SJSA1 (cell line): Measurements from ENCODE around the gene COL13A1. TPM values are rescaled to one million over a fixed set of nuclear protein-coding genes. Genes with fewer than 3 reads are reported as not detected.

Experiments used
- DNase-seq, 2 experiments: peaks; one replicate each; pipeline ENCODE4 v3.0.0-alpha.2; 2015 to 2020; ENCODE audit warnings: low spot score in 2 of 2, low read depth in 1 of 2
- H3K27ac ChIP-seq: fragments of 250-450 bp; sonication (Bioruptor Pico); 2 replicates; pipeline ENCODE4 v1.5.1; 2020; ENCODE audit warnings: mild to moderate bottlenecking, moderate library complexity
- H3K27me3 ChIP-seq: fragments of 250-450 bp; sonication (Bioruptor Pico); replicated peaks from 2 replicates; pipeline ENCODE4 v1.5.1; 2020; ENCODE audit warnings: mild to moderate bottlenecking, moderate library complexity
- H3K36me3 ChIP-seq: fragments of 250-450 bp; sonication (Bioruptor Pico); 2 replicates; pipeline ENCODE4 v1.5.1; 2020; ENCODE audit warnings: mild to moderate bottlenecking
- H3K4me1 ChIP-seq: fragments of 250-450 bp; sonication (Bioruptor Pico); replicated peaks from 2 replicates; pipeline ENCODE4 v1.6.1; 2021; ENCODE audit warnings: mild to moderate bottlenecking
- H3K4me3 ChIP-seq: fragments of 250-450 bp; sonication (Bioruptor Pico); 2 replicates; pipeline ENCODE4 v1.5.1; 2020; ENCODE audit warnings: mild to moderate bottlenecking
- H3K9me3 ChIP-seq: fragments of 250-450 bp; sonication (Bioruptor Pico); replicated peaks from 2 replicates; pipeline ENCODE4 v1.5.1; 2020; ENCODE audit warnings: mild to moderate bottlenecking
- total RNA-seq: library from RNA; depleted of rRNA; stranded (reverse); fragments of >200 nt; shearing (Covaris generic); gene quantifications from 2 replicates; pipeline ENCODE4 v1.2.3, GENCODE V29; 2014

COL13A1 gene
- total RNA-seq, 1 experiment from 2014 or later = 74.8 TPM

DNA sequence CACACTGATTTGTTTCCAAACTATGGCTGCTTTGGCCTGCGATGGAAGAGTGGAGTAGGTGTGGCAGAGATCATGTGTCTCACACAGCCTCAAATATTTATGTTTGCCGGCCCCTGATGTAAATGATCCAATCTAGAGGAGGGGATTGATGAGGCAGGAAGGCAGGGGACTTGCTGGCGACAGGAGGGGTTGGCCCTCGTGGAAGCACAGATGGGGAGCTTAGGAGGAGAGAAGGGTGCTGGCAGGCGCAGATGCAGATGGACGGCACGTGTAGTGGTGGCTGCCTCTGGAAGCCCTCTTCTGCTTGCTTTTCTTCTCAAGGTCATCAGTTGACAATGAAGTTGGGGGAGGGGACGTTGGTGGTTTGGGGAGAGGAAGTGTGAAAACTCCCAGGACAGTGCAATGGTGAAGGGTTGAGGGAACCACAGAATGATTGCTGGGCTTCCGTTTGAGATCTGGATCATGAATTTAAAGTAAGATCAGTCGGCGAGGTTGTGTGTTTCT, 15.4 kb downstream of the COL13A1 start:
- Histone ChIP-seq H3K9me3 (no peaks in the 10 kb centered on the region), H3K4me1 (peaks cover 28% of the 10 kb centered on the region), H3K4me3 (no peak overlapping the region), H3K27ac (no peak overlapping the region), H3K27me3 (no peaks in the 10 kb centered on the region), H3K36me3 (peaks cover 20% of the 10 kb centered on the region)
- DNase-seq = no peak

DNA sequence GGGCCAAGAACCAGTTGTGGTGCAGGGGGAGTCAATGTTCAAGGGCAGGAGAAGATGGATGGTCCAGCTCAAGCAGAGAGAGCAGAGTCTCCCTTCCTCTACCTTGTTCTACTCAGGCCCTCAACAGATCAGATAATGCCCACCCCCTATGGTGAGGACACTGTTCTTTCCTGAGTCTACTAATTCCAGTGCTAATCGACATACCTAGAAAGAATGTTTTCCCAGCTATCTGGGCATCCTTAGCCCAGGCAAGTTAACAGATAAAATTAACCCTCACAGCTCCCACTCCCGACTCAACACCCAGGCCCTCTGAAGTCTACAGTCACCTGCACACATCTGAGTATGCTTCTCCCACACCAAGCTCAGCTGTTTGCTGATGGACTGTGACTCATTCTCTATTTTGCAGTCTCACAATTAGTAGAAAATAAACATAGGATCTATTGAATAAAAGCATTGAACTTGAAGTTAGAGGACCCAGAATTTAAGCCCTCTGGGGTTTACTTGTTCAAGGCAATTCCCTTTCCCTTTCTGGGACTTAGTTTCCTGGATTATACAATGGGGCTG, 17.1 kb downstream of the COL13A1 start:
- Histone ChIP-seq H3K27me3 (no peaks in the 10 kb centered on the region), H3K27ac (0 out of 2 replicates have a peak overlapping the region, but pooled peaks have one; percentile 8), H3K9me3 (no peaks in the 10 kb centered on the region), H3K4me3 (no peak overlapping the region), H3K36me3 (peaks cover 34% of the 10 kb centered on the region), H3K4me1 (peaks cover 28% of the 10 kb centered on the region)
- peak in 1 of 2 experiments; percentile 20 for DNase-seq

DNA sequence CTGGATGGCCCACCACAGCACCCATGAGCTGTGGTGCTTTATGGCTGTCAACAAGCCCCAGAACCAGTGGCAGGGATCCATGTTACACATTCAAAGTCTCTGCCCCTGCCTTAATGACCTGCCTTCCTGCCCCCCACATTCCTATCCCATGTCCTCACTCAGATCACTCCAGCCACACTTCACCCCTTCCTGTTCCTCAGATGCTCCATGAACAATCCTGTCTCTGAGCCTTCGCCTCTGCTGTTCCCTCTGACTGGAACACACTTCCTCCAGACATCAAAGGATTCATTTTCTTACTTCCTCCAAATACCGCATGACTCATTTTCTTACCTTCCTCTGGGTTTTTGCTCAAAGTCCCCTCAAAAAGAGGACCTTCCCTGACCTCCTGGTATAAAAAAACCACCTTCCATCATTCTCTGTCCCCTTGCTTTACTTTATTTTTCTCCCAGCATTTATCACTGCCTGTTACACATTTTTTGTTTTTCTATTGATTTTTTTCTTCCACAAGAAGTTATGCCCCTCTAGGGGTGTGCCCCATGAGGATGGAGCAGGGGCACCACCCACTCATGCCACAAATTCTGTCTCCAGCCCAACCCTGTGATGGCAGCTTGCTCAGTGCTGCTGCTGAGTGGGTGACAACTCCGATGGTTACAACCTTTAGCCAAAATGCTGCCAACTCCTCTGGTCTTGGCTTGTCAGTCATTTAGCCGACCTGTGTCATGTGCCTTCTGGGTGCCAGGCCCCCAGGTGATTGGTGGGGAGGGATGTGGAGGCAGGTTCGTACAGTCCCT, 18.2 kb downstream of the COL13A1 start:
- H3K27me3 ChIP-seq = no peaks in the 10 kb centered on the region
- peaks cover 28% of the 10 kb centered on the region for H3K4me1 ChIP-seq
- no peaks in the 10 kb centered on the region for H3K9me3 ChIP-seq
- DNase-seq = peak; percentile 32 to 70
- H3K4me3 ChIP-seq = no peak overlapping the region
- H3K36me3 ChIP-seq = peaks cover 36% of the 10 kb centered on the region
- H3K27ac ChIP-seq = peak overlapping the region; percentile 8; the same call in 1 of the 2 replicates

DNA sequence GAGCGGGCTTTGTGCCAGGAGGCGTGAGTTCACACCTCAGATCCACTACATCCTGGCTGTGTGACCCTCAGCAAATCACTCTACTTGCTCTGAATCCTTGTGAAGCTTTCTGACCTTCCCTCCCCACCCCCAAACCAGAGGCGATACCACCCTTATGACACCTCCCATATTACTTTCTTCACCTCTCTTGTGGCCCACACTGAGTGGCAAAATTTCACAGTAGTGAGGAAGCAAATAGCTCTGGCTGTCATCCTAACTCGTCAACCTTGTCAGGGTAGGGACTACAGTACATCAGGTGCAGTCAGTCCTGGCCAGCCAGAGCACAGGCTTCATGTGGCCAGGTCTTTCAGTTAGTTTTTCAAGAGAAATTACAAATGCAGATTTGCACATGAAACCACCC, 19.1 kb downstream of the COL13A1 start:
- DNase-seq = no peak
- H3K36me3 ChIP-seq = peaks cover 45% of the 10 kb centered on the region
- no peak overlapping the region for H3K27ac ChIP-seq

DNA sequence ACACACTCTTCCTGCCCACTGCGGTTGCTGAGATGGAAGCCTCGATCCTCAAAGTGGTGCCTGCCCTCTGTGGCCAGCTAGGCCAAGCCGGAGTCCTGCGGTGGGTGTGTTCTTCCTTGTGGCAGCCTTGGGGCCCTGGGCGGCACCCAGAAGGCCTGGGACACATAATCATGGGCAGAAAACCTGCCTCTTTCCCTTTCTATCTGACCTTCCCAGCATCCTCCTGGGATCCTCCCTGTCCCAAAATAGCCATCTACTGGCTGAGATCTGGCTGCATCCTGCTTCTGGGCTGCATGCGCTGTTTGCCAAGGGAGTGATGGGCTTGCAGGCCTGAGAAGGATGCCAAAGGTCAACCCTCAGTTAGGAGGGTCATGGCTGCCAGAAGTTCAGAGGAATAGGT, 23.9 kb downstream of the COL13A1 start:
- DNase-seq = no peak
- Histone ChIP-seq H3K27me3 (no peaks in the 10 kb centered on the region), H3K36me3 (peaks cover 60% of the 10 kb centered on the region), H3K9me3 (no peaks in the 10 kb centered on the region), H3K4me1 (peaks cover under 1% of the 10 kb centered on the region), H3K27ac (no peak overlapping the region), H3K4me3 (no peak overlapping the region)

More for the DNA sequence above, 19.1 kb downstream of the COL13A1 start:
- Histone ChIP-seq H3K9me3 (no peaks in the 10 kb centered on the region), H3K4me1 (peaks cover 28% of the 10 kb centered on the region), H3K4me3 (no peak overlapping the region), H3K27me3 (no peaks in the 10 kb centered on the region)

DNA sequence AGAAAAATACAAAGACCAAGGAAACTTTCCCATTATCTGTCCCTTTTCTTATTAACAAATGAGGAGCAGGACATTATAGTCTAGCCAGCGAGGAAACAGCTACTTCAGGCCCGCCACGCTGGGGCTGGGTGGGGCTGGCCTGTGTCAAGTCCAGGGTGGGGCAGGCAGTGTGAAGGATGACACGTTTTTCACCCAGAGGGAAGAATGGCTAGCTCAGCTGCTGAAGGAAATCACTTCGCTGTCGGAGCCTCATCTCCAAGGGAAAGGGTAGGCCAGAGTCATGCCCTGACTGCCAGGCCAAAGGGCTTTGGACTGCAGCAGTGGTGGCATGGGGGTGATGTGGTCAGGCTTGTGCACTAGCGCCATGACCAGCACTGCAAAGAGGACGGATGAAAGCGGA, 24.4 kb downstream of the COL13A1 start:
- H3K27me3 ChIP-seq = no peaks in the 10 kb centered on the region
- peaks cover 63% of the 10 kb centered on the region for H3K36me3 ChIP-seq
- no peaks in the 10 kb centered on the region for H3K9me3 ChIP-seq
- no peak overlapping the region for H3K27ac ChIP-seq
- no peak overlapping the region for H3K4me3 ChIP-seq
- no peak for DNase-seq
- H3K4me1 ChIP-seq = peaks cover 5% of the 10 kb centered on the region

DNA sequence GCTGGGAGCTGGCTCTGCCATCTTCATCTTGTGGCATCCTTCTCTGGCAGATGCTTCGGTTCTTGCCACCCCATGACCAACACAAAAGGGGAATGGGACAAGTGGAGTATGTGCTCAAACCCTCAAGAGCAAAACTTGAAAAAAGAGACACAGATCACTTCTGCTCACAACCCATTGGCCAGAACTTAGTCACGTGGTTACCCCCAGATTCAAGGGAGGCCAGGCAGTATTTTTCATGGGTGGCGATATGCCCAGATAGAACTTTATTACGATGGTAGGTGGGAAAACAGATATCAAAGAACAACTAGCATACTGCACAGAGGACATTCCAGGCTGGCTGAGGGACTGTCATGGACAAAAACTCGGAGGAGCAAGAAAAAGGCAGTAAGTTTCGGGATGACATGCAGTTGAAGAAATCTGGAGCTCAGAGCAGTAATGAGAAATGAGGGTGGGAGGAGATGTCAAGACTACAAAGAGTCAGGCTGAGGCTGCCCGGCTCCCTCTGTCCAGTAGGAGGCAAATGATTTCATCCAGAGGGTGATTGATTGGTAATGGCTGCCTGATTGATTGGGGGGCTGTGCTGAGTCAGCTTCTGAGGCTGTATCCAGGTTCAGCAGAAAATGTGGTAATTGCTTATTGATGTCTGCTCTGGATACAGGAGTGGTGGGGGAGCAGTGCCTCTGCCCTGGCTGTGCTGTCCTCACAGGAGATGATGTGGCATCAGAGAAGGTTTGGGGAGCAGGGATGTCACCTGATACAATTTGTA, 25.3 kb downstream of the COL13A1 start:
- no peak for DNase-seq
- Histone ChIP-seq H3K4me1 (peaks cover 14% of the 10 kb centered on the region), H3K9me3 (no peaks in the 10 kb centered on the region), H3K27me3 (no peaks in the 10 kb centered on the region), H3K36me3 (peaks cover 68% of the 10 kb centered on the region), H3K4me3 (no peak overlapping the region), H3K27ac (no peak overlapping the region)

DNA sequence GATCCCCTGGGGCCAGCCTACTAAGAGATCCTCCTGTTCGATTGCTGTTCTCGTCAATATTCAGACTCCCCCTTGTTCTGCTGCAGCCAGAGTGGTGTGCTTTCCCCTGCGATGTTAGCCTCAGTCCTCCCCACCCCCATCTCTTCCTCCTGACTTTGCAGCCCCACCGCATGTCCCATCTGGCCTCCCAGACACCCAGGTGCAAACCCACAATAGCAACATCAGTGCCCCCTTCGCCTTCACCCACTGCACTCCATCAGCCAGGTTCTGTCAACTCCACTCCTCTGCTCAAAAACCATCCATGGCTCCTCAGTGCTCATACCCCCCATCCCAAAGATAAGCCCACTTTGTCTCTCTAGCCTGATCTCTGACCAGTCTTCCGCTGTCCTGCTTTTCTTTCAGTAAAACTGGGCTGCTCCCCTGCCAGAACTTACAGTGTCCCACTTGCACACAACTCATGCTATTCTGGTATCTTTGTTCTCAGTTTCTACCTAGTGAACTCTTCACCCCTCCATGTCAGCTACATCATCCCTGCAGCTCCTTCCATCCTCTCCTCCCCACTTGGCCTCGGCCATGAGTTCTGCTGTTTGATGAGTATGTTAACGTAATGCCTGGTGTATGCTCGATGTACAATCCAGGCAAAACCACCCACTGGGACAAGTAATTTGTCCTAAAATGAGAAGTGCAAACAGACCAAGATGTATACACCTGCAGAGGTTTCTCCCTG, 26.6 kb downstream of the COL13A1 start:
- Histone ChIP-seq H3K4me3 (no peak overlapping the region), H3K27me3 (no peaks in the 10 kb centered on the region), H3K36me3 (peaks cover 68% of the 10 kb centered on the region), H3K4me1 (peaks cover 14% of the 10 kb centered on the region), H3K27ac (no peak overlapping the region), H3K9me3 (no peaks in the 10 kb centered on the region)
- DNase-seq = no peak

DNA sequence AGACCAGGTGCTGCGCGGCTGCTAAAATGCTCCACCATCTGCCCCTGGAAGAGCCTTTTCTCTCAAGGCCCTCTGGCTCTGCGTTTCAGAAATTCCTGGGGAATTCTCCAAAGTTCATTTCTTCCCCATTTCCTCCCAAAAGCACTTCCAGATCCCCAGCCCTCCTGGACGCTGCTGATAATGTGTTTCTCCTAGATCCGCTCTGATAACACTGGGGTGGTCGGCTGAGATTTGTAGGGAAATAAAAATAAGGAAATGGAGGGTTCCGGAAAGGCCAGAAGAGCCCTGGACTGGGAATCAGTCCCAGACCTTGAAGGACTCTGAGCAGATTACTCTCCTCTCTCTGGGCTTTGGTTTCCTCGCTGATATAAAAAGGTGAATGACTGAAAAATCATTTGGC, 28.1 kb downstream of the COL13A1 start:
- Histone ChIP-seq H3K36me3 (peaks cover 57% of the 10 kb centered on the region), H3K27me3 (no peaks in the 10 kb centered on the region), H3K4me3 (no peak overlapping the region), H3K9me3 (no peaks in the 10 kb centered on the region), H3K27ac (no peak overlapping the region), H3K4me1 (peaks cover 14% of the 10 kb centered on the region)
- DNase-seq = no peak

DNA sequence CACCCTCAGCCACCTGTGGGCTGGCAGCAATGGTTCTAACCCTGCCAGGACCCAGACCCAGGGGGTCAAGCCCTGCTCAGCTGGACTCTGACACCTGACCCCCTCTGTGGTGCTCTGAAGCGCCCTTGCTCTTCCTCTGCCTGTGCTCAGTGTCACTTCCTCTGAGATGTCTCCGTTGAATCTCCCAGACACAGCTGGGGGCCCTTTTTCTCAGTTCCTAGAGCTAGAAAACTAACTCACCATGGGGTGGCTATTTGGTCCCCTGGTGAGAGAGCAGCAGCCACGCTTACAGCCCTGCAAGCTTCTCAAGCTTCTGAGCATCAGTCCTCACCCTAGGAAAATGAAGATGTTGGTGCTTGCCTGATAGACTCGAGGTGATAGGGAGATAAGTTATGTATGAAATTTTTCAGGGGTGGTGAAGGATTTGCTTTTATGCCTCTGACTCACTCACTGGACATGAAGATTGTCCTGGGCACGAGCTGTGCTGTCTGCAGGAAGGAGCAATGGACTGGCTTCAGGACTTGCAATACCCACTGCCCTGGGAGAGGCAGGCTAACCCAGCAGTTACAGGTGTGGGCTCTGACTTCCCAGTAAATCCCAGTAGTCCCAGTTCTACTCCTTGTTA, 29.6 kb downstream of the COL13A1 start:
- no peak for DNase-seq
- Histone ChIP-seq H3K9me3 (no peaks in the 10 kb centered on the region), H3K36me3 (peaks cover 41% of the 10 kb centered on the region), H3K4me3 (no peak overlapping the region), H3K27ac (no peak overlapping the region), H3K4me1 (peaks cover 29% of the 10 kb centered on the region), H3K27me3 (no peaks in the 10 kb centered on the region)

DNA sequence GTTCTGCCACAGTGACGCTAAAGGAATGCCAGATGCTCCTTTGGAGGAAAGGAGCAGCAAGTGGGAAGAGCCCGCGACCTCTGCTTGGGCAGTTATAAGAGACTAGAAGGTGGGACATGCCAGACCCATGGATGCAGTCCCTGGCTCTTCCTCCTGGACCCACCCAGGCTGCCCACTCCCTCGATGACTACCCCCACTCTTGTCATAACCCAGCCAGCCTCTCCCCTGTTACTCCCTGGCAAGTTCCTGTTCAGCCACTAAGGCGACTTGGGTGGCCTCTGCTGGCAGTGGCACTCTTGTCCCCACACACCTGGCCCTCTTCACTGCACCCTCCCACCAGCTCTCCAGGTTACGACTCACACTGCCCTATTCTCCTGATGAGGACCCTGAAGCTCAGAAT, 33.5 kb downstream of the COL13A1 start:
- H3K9me3 ChIP-seq = no peaks in the 10 kb centered on the region
- H3K4me1 ChIP-seq = peaks cover 65% of the 10 kb centered on the region
- no peak for DNase-seq
- H3K27me3 ChIP-seq = no peaks in the 10 kb centered on the region
- H3K27ac ChIP-seq = no peak overlapping the region
- H3K36me3 ChIP-seq = peaks cover 29% of the 10 kb centered on the region
- no peak overlapping the region for H3K4me3 ChIP-seq

DNA sequence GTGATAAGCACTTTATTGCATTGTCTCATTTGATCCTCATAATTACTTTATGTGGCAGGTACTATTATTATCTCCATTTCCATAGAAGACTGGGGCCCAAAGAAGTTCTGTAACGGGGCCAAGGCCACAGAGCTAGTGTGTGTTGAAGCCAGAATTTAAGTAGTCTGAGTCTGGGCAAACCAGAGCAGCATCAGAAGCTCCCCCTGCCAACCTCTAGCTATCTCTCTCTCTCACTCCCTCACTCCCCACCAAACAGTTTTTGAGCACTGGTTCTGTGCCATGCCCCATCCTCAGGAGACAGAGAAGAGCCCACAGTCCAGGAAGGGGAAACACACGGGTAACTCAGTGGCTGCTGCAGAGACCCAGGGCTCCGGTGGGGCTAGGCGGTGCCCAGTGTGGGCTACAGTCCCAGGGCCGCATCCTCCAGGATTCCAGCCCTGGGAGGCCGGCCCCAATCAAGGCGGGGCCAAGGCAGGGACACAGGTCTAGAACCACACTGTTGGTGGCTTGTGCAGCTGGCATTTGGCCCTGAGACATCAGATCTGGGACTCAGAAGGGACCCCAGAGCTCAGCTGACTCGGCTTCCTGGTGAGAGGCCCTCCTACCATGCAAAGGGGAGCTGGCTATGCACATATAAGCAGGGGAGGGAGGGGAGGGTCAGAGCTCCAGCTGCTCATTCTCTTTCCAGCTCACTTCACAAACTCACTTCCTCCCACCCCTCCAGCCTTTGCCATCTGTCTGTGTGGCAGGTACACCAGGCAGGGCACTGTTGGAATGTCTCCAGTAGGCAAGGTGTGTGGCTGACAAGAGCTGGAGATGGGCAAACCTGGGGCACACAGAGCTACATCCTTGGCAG, 34.4 kb downstream of the COL13A1 start:
- Histone ChIP-seq H3K4me3 (no peak overlapping the region), H3K36me3 (peaks cover 27% of the 10 kb centered on the region), H3K9me3 (no peaks in the 10 kb centered on the region), H3K4me1 (peaks cover 68% of the 10 kb centered on the region), H3K27me3 (no peaks in the 10 kb centered on the region), H3K27ac (no peak overlapping the region)
- DNase-seq = no peak
